Measurements from ENCODE around the gene GMDS. TPM values are rescaled to one million over a fixed set of nuclear protein-coding genes. Genes with fewer than 3 reads are reported as not detected.

The GMDS gene
- total RNA-seq, 1 experiment from 2014 or later: 27.6 TPM

DNA sequence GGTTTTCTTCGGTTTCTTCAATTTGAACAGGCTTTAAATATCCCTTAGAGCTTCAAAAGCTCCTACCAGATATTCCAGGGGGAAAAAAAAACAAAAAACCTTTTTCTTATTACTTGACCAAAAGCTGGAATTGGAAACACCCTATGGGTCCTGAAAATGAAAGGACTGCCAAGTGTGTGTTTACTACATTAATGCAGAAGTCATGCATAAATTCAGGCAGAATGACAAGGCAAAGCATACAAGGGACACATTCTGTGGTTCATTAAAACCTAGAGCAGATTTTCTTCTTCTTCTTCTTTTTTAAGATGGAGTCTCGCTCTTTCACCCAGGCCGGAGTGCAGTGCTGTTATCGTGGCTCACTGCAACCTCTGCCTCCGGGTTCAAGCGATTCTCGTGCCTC, 119.1 kb downstream of the GMDS start:
- H4K20me1 ChIP-seq (ENCODE audit: control insufficient read depth, insufficient read depth, insufficient read length): no peaks in the 10 kb centered on the region
- H3T11ph ChIP-seq (ENCODE audit: low read length): no peak overlapping the region
- H2BK120ac ChIP-seq (ENCODE audit: low read depth, low read length, poor library complexity, severe bottlenecking): no peak overlapping the region
- H3K27me3 ChIP-seq (ENCODE audit: insufficient read depth, low read length): no peaks in the 10 kb centered on the region
- H3K4me2 ChIP-seq (ENCODE audit: insufficient read depth, insufficient read length, low read length): no peak overlapping the region
- no peak overlapping the region for H2AK5ac ChIP-seq (ENCODE audit: insufficient read length, low read length)
- H3K23ac ChIP-seq (ENCODE audit: insufficient read length, low read depth, low read length): no peak overlapping the region
- no peak overlapping the region for H2BK15ac ChIP-seq (ENCODE audit: low read depth, low read length)
- H4K8ac ChIP-seq (replicated peaks; ENCODE audit: insufficient read length, low read depth, low read length): no peak overlapping the region
- H3K14ac ChIP-seq (ENCODE audit: insufficient read depth, low read length): no peak overlapping the region
- H3K79me1 ChIP-seq (ENCODE audit: insufficient read depth, low read depth, low read length, poor library complexity, severe bottlenecking): no peaks in the 10 kb centered on the region
- Mint-ChIP-seq H3K9me3 (no peaks in the 10 kb centered on the region), H3K27ac (no peak overlapping the region), H3K4me3 (no peak overlapping the region), H3K36me3 (ENCODE audit: insufficient read depth in 1 of 3, low read depth in 3 of 3) (peaks cover 0 to 2% (median 0%) of the 10 kb centered on the region in 3 experiments; a peak in 1 of 7 replicates), H3K4me1 (peaks cover 20% of the 10 kb centered on the region in 2 experiments), H3K27me3 (ENCODE audit: low read depth) (no peaks in the 10 kb centered on the region; the same call in 1 of the 2 replicates)
- TF ChIP-seq, protein P1, sequence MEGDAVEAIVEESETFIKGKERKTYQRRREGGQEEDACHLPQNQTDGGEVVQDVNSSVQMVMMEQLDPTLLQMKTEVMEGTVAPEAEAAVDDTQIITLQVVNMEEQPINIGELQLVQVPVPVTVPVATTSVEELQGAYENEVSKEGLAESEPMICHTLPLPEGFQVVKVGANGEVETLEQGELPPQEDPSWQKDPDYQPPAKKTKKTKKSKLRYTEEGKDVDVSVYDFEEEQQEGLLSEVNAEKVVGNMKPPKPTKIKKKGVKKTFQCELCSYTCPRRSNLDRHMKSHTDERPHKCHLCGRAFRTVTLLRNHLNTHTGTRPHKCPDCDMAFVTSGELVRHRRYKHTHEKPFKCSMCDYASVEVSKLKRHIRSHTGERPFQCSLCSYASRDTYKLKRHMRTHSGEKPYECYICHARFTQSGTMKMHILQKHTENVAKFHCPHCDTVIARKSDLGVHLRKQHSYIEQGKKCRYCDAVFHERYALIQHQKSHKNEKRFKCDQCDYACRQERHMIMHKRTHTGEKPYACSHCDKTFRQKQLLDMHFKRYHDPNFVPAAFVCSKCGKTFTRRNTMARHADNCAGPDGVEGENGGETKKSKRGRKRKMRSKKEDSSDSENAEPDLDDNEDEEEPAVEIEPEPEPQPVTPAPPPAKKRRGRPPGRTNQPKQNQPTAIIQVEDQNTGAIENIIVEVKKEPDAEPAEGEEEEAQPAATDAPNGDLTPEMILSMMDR (conservative IDR thresholded peaks at IDR 0.05): no peak
- H4K91ac ChIP-seq (ENCODE audit: insufficient read length, low read depth, low read length): no peak overlapping the region
- H3K9me3 ChIP-seq (ENCODE audit: control insufficient read depth, low read depth, low read length): no peaks in the 10 kb centered on the region
- no peak overlapping the region for H2BK5ac ChIP-seq (ENCODE audit: insufficient read length, low read length)
- H3K18ac ChIP-seq (ENCODE audit: insufficient read length, low read depth, low read length): no peak overlapping the region
- H2BK12ac ChIP-seq (ENCODE audit: insufficient read length, low read depth, low read length): no peak overlapping the region
- H2AFZ ChIP-seq (ENCODE audit: low read length): no peak overlapping the region
- no peak overlapping the region for H3K56ac ChIP-seq (ENCODE audit: insufficient read length, low read depth, low read length)
- no peak overlapping the region for H4K5ac ChIP-seq (ENCODE audit: insufficient read length, low read depth, low read length)
- no peak overlapping the region for H2BK20ac ChIP-seq (ENCODE audit: low read depth, low read length, poor library complexity, severe bottlenecking)
- H3K79me2 ChIP-seq (ENCODE audit: insufficient read depth, low read length): no peaks in the 10 kb centered on the region
- no peak overlapping the region for H3K27ac ChIP-seq (ENCODE audit: insufficient read length, low read depth, low read length)
- no peak for DNase-seq
- no peak overlapping the region for H3K4ac ChIP-seq (ENCODE audit: low read depth, low read length)
- no CpG with 5 or more reads among the region's 7 CpGs for WGBS (ENCODE audit: extremely low coverage, insufficient read length, low lambda C conversion rate)
- H3K4me1 ChIP-seq (ENCODE audit: insufficient read depth, low read length): no peaks in the 10 kb centered on the region; the same call in 1 of the 2 replicates
- no peaks in the 10 kb centered on the region for H3K23me2 ChIP-seq (ENCODE audit: insufficient read length, low read depth, low read length, poor library complexity, severe bottlenecking)
- no peak overlapping the region for H3K9ac ChIP-seq (ENCODE audit: extremely low read depth, insufficient read length, low read length)
